Hematopoietic multipotent progenitor cell treated with erythropoietin and hydrocortisone succinate and interleukin-3 and kit ligand, for 15 days (in vitro differentiated cells): ENCODE measurements around the gene RPS19BP1.
"Not testable (repeated sequence)": the region's sequence is repeated elsewhere in the genome, so short reads cannot be mapped to it uniquely, and the experiment has no call there.

Source experiments
- DNase-seq: peaks from one replicate; pipeline ENCODE4 v3.0.0-alpha.2; 2015; ENCODE audit warnings: low spot score

The RPS19BP1 gene

GRCh38 chr22:39513791-39514190 is 18.8 kb downstream of the RPS19BP1 start:
- no peak for DNase-seq

GRCh38 chr22:39512026-39512425 is 20.5 kb downstream of the RPS19BP1 start:
- no peak for DNase-seq

GRCh38 chr22:39511226-39511625 is 21.3 kb downstream of the RPS19BP1 start:
- no peak for DNase-seq

- DNase-seq = no peak
Measured at GRCh38 chr22:39510529-39511149, 21.9 kb downstream of the RPS19BP1 start.

- DNase-seq = no peak
Measured at GRCh38 chr22:39508393-39508792, 24.2 kb downstream of the RPS19BP1 start.

GRCh38 chr22:39507021-39507420 is 25.5 kb downstream of the RPS19BP1 start:
- not testable (repeated sequence) for DNase-seq

- no peak for DNase-seq
Measured at GRCh38 chr22:39504071-39504470, 28.5 kb downstream of the RPS19BP1 start.

GRCh38 chr22:39503630-39504029 is 28.9 kb downstream of the RPS19BP1 start:
- DNase-seq = no peak

GRCh38 chr22:39502789-39503409 is 29.6 kb downstream of the RPS19BP1 start:
- no peak for DNase-seq

- DNase-seq = peak; percentile 94
Measured at GRCh38 chr22:39502109-39502788, 30.3 kb downstream of the RPS19BP1 start, which contains the start of gene MIEF1. MIEF1 (plus strand) TSS chr22:39502290; CDS start chr22:39511295, 9,005 bp downstream.

GRCh38 chr22:39501644-39502108 is 30.9 kb downstream of the RPS19BP1 start:
- no peak for DNase-seq

DNA sequence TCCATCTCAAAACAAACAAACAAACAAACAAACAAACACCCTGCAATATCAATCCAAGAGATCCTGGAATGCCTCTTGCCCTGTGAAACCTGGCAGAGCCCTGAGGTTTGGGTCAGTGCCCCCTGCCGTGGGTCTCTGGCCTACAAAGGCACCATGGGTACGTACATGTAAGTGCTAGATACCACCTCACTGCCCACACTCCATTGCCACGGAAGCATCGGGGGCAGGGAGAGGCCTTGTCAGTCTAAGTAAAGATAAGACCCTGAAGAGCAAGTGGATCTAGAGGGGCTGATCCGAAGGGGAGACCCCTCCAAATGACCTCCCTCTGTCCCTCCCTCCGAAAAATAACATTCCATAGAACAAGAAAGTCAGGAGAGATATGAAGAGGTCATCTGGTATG is 32.4 kb downstream of the RPS19BP1 start:
- DNase-seq = no peak

DNA sequence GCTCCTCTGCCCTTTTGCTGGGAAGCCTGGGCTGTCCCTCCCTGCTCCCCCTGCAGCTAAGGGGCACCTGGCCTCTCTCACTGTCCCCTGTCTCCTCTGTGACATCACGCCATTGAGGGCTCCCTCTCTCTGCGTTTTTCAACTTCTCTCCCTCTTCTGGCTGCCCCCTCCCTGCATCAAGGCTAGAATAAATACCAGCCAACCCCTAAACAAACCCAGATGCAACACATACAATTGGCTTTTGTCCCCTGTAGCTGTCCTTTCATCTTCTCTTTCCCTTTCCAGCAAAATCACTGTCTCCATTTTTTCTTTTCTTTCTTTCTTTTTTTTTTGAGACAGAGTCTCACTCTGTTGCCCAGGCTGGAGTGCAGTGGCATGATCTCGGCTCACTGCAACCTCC is 33.7 kb downstream of the RPS19BP1 start:
- no peak for DNase-seq

DNA sequence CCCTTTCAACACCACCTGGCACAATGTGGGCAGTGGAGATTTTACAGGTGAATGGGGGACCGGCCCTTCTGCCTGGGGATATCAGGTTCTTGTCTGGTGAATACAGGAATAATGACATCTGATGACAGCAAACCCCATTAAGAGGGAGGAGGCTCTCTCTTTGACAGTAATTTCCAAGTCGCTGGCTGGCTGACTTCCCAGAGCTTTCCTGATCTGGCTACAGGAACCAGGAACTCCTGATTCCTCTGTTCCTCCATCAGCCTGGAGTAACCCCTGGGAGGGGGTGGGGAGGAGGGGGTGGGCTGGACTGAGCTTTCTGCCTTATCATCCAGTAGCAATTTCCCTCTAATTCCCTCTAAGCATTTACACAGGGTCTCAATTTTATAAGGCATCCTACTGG is 34.2 kb downstream of the RPS19BP1 start:
- no peak for DNase-seq

DNA sequence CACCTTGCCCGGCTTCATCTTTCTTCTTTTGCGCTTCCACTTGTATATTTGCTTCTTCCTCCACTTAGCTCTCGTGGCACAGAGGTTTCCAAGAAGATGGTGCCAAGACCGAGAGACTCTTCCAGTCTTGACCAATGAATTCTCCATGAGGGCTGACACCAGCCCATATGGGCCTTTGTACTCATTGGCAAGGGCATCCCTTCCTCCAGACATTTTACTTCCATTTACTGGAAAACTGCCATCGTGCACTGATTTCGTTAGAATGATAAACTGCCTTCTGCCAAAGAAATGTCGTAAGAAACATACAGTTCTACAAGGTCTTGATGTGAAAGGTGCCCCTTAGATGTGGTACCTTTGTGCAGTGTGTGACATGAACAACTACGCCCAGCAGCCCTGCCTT is 35.1 kb downstream of the RPS19BP1 start:
- no peak for DNase-seq

DNA sequence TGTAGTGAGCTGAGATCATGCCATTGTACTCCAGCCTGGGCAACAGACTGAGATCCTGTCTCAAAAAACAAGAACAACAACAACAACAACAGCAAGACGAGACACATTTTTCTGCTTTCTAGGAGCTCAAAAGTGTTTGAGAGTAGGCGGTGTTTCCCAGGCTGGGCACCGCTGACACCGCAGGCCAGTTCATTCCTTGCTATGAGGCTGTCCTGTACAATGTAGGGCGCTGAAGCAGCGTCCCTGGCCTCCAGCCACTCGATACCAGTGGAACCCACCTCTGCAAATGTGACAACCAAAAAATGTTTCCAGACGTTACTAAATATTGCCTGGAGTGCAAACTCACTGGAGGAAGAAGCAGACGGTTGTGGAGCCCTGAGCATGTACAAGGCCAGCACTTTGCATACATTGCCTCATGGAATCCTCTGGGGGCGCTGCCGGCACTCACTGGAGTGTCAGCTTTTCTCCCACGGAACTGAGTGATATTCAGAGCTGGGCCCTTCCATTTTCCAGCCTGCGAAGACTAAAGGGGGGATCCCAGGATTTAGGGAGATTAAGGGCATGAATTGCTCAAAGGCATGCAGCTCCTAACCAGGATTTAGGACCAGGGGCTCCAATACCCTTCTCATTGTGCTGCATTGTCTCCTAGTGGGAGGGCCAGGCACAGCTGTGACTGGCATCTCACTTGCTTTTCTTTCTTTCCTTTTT is 36.3 kb downstream of the RPS19BP1 start:
- peak; percentile 72 for DNase-seq

DNA sequence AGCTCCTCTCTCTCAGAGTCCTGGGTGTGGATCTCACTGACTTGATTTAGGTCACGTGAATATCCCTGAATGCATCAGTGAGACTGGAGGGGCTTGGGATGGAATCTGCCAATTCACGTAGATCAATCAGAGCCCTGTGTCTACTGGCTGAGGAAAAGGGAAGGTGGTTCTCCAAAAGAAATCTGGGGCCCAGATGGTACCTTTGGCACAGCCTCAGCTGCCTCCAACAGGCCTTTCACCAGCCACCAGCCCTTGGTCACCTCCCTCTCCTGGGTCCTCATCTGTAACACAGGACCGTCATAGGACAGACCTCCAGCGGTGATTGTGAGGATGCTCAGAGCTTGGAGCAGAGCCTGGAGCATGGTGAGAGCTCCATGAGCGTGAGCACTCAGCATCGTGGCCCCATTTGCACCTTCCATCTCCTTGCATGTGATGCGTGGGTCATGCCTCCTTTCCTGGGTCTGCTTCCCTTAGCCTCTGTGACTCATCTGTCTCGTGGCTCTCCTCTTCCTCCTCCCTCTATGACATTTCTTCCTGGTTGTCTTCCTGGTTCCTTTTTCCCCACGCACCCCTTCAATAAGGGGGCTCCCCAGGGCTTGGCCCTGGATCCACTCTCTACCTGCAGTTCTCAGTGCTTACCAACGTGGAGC is 38.0 kb downstream of the RPS19BP1 start:
- DNase-seq = no peak

- no peak for DNase-seq
Measured at GRCh38 chr22:39493759-39494158, 38.8 kb downstream of the RPS19BP1 start.

GRCh38 chr22:39492186-39492585 is 40.4 kb downstream of the RPS19BP1 start:
- no peak for DNase-seq

GRCh38 chr22:39491696-39492095 is 40.9 kb downstream of the RPS19BP1 start:
- no peak for DNase-seq

- no peak for DNase-seq
Measured at GRCh38 chr22:39490966-39491680, 41.4 kb downstream of the RPS19BP1 start.
